Immature natural killer cell (primary cell): ENCODE measurements around the gene RMP24.
"Not testable (repeated sequence)": the region's sequence is repeated elsewhere in the genome, so short reads cannot be mapped to it uniquely, and the experiment has no call there.

Experiments
- DNase-seq, 3 donors: peaks; one replicate each; pipeline ENCODE4 v3.0.0; 2022; ENCODE audit warnings: mixed read lengths in 1 of 3
- H3K27ac Mint-ChIP-seq, 6 donors: one replicate each; pipeline ENCODE4 v1.8.0; 2020; ENCODE audit warnings: mixed read lengths in 6 of 6, mild to moderate bottlenecking in 5 of 6, inconsistent platforms in 4 of 6, moderate library complexity in 3 of 6
- H3K27me3 Mint-ChIP-seq, 3 donors: one replicate each; pipeline ENCODE4 v1.8.0; 2020 to 2021; ENCODE audit warnings: low read depth in 3 of 3, mild to moderate bottlenecking in 3 of 3, mixed read lengths in 3 of 3, moderate library complexity in 3 of 3, inconsistent platforms in 1 of 3
- H3K36me3 Mint-ChIP-seq, 3 donors: one replicate each; pipeline ENCODE4 v1.8.0; 2020; ENCODE audit warnings: mixed read lengths in 3 of 3, inconsistent platforms in 2 of 3, mild to moderate bottlenecking in 2 of 3
- H3K4me1 Mint-ChIP-seq, 2 donors: one replicate each; pipeline ENCODE4 v1.8.0; 2020; ENCODE audit warnings: inconsistent platforms in 2 of 2, mild to moderate bottlenecking in 2 of 2, mixed read lengths in 2 of 2, moderate library complexity in 1 of 2
- H3K4me3 Mint-ChIP-seq, 5 donors: one replicate each; pipeline ENCODE4 v1.8.0; 2020; ENCODE audit warnings: mild to moderate bottlenecking in 5 of 5, mixed read lengths in 5 of 5, inconsistent platforms in 3 of 5, moderate library complexity in 3 of 5
- H3K9me3 Mint-ChIP-seq, 6 donors: one replicate each; pipeline ENCODE4 v1.8.0; 2020; ENCODE audit warnings: mild to moderate bottlenecking in 6 of 6, mixed read lengths in 6 of 6, inconsistent platforms in 4 of 6, moderate library complexity in 3 of 6

Gene RMP24

DNA sequence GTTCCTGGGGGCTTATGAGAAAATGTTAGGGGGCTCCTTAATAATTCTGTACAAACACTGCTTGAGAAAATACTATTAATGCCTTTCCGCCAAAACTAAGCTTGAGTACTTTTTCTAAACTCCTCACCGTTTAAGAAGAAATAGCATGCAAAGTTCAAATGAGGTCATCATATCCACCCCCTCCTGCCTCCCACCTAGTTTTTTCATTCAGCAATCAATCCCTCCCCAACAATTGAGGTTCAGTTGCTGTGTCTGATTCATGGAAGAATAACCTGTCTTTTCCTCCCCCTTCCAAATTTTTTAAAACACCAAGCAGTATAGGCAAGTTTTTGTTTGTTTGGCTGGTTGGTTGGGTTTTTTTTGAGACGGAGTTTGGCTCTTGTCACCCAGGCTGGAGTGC lies 24.4 kb upstream of the RMP24 start:
- DNase-seq = no peak
- Mint-ChIP-seq H3K36me3 (no peaks in the 10 kb centered on the region), H3K4me3 (no peak overlapping the region), H3K27me3 (peaks cover 6 to 13% (median 10%) of the 10 kb centered on the region in 3 donors), H3K27ac (no peak overlapping the region), H3K9me3 (no peaks in the 10 kb centered on the region), H3K4me1 (peaks cover 5% of the 10 kb centered on the region in 2 donors)

DNA sequence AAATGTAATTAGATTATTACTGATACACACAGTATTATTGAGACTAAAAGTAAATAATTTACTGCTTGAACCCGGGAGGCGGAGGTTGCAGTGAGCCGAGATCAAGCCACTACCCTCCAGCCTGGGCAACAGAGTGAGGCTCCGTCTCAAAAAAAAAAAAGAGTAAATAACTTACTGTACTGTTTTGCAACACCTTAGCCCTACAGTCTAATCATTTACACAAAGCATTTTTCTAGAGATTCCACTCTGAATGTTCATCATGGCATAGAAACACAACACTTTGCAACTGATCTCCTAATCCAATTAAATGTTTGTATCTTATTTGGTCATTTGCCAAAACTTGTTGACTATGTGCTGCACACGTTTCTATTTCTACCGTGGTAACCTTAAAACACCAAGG lies 23.4 kb upstream of the RMP24 start:
- Mint-ChIP-seq H3K4me1 (peaks cover 5% of the 10 kb centered on the region in 2 donors), H3K9me3 (no peaks in the 10 kb centered on the region), H3K27me3 (peaks cover 6 to 13% (median 10%) of the 10 kb centered on the region in 3 donors), H3K27ac (no peak overlapping the region), H3K36me3 (no peaks in the 10 kb centered on the region), H3K4me3 (peak overlapping the region in 3 of 5 donors; percentile 21 to 40 (median 34))
- no peak for DNase-seq

- H3K27ac Mint-ChIP-seq = no peak overlapping the region
These were observed 22.4 kb upstream of the RMP24 start for GRCh38 chr18:35949903-35950627.

DNA sequence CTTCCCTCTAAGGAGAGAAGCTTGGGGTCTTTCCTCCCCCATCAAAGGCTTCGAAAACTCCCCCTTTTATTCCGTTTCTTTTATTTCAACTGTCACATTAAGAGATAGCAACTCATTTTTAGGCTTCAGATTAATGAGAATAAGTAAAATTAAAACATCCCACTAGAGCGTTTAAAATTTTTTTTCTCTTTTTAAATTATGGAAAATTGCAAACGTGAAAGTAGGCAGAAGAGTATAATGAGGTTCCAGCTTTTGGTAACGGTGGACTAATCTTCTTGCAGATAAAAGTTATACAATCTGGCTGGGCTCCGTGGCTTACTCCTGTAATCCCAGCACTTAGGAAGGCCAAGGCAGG lies 21.9 kb upstream of the RMP24 start:
- H3K4me1 Mint-ChIP-seq = peaks cover 5% of the 10 kb centered on the region in 2 donors
- no peak for DNase-seq
- peaks cover 6 to 13% (median 10%) of the 10 kb centered on the region in 3 donors for H3K27me3 Mint-ChIP-seq
- H3K27ac Mint-ChIP-seq = no peak overlapping the region
- H3K9me3 Mint-ChIP-seq = no peaks in the 10 kb centered on the region
- H3K4me3 Mint-ChIP-seq = peak overlapping the region; percentile 81 to 86 (median 83)
- H3K36me3 Mint-ChIP-seq = no peaks in the 10 kb centered on the region

More at GRCh38 chr18:35949903-35950627, 22.4 kb upstream of the RMP24 start:
- H3K4me1 Mint-ChIP-seq = peaks cover 5% of the 10 kb centered on the region in 2 donors
- H3K9me3 Mint-ChIP-seq = no peaks in the 10 kb centered on the region
- DNase-seq = peak; percentile 57 to 62 (median 59)
- H3K36me3 Mint-ChIP-seq = no peaks in the 10 kb centered on the region
- peaks cover 6 to 13% (median 10%) of the 10 kb centered on the region in 3 donors for H3K27me3 Mint-ChIP-seq
- peak overlapping the region; percentile 81 to 86 (median 83) for H3K4me3 Mint-ChIP-seq

- Mint-ChIP-seq H3K9me3 (peaks cover 0 to 2% (median 0%) of the 10 kb centered on the region in 6 donors), H3K4me3 (no peak overlapping the region), H3K27me3 (peaks cover 7 to 30% (median 13%) of the 10 kb centered on the region in 3 donors), H3K4me1 (peaks cover 5% of the 10 kb centered on the region in 2 donors), H3K36me3 (no peaks in the 10 kb centered on the region), H3K27ac (no peak overlapping the region)
- DNase-seq = no peak
These were observed 18.8 kb upstream of the RMP24 start for GRCh38 chr18:35953688-35954087.

DNA sequence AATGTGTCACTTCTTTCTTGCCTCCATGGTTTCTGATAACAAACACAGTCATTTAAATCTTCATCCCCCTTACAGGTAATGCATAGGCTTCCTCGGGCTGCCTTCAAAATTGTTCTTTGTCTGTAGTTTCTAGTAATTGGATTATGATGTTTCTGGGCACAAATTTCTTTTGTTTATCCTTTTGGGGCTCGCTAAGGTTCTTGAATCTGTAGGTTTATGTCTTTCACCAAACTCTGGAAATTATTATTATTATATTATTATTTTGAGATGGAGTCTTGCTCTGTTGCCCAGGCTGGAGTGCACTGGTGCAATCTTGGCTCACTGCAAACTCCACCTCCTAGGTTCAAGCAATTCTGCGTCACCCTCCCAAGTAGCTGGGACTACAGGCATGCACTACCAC lies 16.3 kb upstream of the RMP24 start:
- Mint-ChIP-seq H3K4me1 (no peaks in the 10 kb centered on the region), H3K27ac (no peak overlapping the region), H3K4me3 (no peak overlapping the region), H3K9me3 (peaks cover 0 to 2% (median 0%) of the 10 kb centered on the region in 6 donors), H3K36me3 (no peaks in the 10 kb centered on the region), H3K27me3 (peaks cover 7 to 25% (median 8%) of the 10 kb centered on the region in 3 donors)
- no peak for DNase-seq

DNA sequence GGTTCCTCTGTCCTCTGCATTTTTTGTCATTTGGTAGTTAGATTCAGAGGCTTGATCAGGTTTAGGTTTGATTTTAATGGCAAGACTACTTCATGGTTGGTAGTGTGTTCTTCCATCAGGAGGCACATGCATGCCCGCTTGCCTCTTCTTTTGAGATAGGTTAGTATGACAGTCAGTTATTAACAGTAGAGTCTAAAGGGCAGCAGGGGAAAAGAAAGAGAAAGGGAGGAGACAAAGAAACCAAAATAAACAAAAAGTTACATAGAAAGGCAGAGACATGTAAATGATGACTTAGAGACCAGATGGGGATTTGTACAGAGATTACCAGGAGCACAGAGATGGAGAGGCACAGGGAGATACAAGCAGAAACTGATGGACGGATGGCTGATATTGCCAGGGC lies 10.2 kb upstream of the RMP24 start:
- no peak for DNase-seq
- no peak overlapping the region for H3K27ac Mint-ChIP-seq
- H3K36me3 Mint-ChIP-seq = peaks cover 0 to 6% (median 0%) of the 10 kb centered on the region in 3 donors
- H3K4me1 Mint-ChIP-seq = no peaks in the 10 kb centered on the region
- H3K9me3 Mint-ChIP-seq = peaks cover 0 to 4% (median 0%) of the 10 kb centered on the region in 6 donors
- H3K27me3 Mint-ChIP-seq = peaks cover 7 to 9% (median 8%) of the 10 kb centered on the region in 3 donors
- H3K4me3 Mint-ChIP-seq = no peak overlapping the region

DNA sequence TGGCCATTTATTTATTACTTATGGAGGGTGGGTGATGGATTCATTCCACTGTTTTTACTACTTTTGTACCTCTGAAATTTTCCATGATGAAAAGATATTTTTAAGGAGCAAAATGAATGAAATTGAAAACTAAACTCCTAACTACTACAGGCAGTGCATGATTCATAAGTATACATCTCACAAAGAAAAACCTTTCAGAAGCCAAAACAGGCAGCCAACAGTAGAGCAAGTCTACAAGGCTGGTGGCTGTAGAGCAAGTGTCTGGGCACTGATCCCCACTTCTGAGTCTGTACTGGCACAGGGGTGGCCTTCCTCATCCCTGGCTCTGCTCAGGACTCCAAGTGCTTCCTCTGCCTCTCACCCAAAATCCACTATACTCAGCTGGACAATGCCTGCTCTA lies 8.2 kb upstream of the RMP24 start:
- peaks cover 0 to under 1% of the 10 kb centered on the region in 2 donors for H3K4me1 Mint-ChIP-seq
- no peak overlapping the region for H3K4me3 Mint-ChIP-seq
- H3K36me3 Mint-ChIP-seq = peaks cover 0 to 6% (median 0%) of the 10 kb centered on the region in 3 donors
- no peak for DNase-seq
- peaks cover 0 to 6% (median 1%) of the 10 kb centered on the region in 3 donors for H3K27me3 Mint-ChIP-seq
- no peak overlapping the region for H3K27ac Mint-ChIP-seq
- H3K9me3 Mint-ChIP-seq = peaks cover 0 to 2% (median 0%) of the 10 kb centered on the region in 6 donors

GRCh38 chr18:35967866-35968265 lies 4.6 kb upstream of the RMP24 start:
- not testable (repeated sequence) for H3K27ac Mint-ChIP-seq, H3K36me3 Mint-ChIP-seq, H3K9me3 Mint-ChIP-seq, DNase-seq, H3K4me3 Mint-ChIP-seq
- H3K27me3 Mint-ChIP-seq = peaks cover 6 to 14% (median 7%) of the 10 kb centered on the region in 3 donors
- peaks cover 20 to 27% of the 10 kb centered on the region in 2 donors for H3K4me1 Mint-ChIP-seq

DNA sequence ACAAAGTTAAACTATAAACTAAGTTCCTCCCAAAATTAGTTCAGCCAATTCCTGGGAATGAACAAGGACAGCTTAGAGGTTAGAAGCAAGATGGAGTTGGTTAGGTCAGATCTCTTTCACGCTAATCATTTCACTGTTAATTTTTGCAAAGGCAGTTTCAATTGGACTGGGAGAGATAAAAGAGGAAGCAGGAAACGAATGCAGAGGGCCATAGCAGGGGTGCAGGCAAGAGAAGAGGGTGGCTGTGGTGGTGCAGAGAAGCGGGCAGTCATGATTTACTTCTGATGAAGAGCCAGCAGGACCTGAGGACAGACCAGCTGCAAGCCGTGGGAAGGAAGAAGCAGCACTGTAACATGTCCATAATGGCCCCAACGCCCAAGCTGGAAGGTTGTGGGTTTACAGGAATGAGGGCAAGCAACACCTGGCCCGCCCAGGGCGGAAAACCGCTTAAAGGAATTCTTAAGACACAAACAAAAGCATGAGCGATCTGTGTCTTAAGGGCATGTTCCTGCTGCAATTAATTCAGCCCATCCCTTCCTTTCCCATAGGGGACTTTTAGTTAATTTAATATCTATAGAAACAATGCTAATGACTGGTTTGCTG lies 4.1 kb upstream of the RMP24 start:
- DNase-seq = no peak
- peaks cover 25 to 32% of the 10 kb centered on the region in 2 donors for H3K4me1 Mint-ChIP-seq
- H3K4me3 Mint-ChIP-seq = no peak overlapping the region
- H3K27me3 Mint-ChIP-seq = peaks cover 6 to 19% (median 7%) of the 10 kb centered on the region in 3 donors
- H3K36me3 Mint-ChIP-seq = peaks cover 0 to 6% (median 0%) of the 10 kb centered on the region in 3 donors
- H3K9me3 Mint-ChIP-seq = peaks cover 0 to 2% (median 0%) of the 10 kb centered on the region in 6 donors
- peak overlapping the region in 1 of 6 donors; percentile 48 for H3K27ac Mint-ChIP-seq

GRCh38 chr18:35969676-35970075 lies 2.8 kb upstream of the RMP24 start:
- Mint-ChIP-seq H3K9me3 (peaks cover 0 to 2% (median 0%) of the 10 kb centered on the region in 6 donors), H3K36me3 (peaks cover 0 to 6% (median 0%) of the 10 kb centered on the region in 3 donors), H3K4me3 (peak overlapping the region in 4 of 5 donors; percentile 23 to 91 (median 50)), H3K27ac (peak overlapping the region; percentile 14 to 89 (median 55)), H3K4me1 (peaks cover 34 to 44% of the 10 kb centered on the region in 2 donors), H3K27me3 (peaks cover 6 to 19% (median 7%) of the 10 kb centered on the region in 3 donors)
- no peak for DNase-seq

- Mint-ChIP-seq H3K9me3 (no peaks in the 10 kb centered on the region), H3K27me3 (peaks cover 6 to 17% (median 7%) of the 10 kb centered on the region in 3 donors), H3K27ac (peak overlapping the region; percentile 88 to 98 (median 93)), H3K4me3 (peak overlapping the region; percentile 89 to 99 (median 96)), H3K4me1 (peaks cover 39 to 56% of the 10 kb centered on the region in 2 donors), H3K36me3 (peaks cover 4 to 10% (median 10%) of the 10 kb centered on the region in 3 donors)
- DNase-seq = peak in 1 of 3 donors; percentile 11
These were observed 750 bp upstream of the RMP24 start for GRCh38 chr18:35971661-35972196.

DNA sequence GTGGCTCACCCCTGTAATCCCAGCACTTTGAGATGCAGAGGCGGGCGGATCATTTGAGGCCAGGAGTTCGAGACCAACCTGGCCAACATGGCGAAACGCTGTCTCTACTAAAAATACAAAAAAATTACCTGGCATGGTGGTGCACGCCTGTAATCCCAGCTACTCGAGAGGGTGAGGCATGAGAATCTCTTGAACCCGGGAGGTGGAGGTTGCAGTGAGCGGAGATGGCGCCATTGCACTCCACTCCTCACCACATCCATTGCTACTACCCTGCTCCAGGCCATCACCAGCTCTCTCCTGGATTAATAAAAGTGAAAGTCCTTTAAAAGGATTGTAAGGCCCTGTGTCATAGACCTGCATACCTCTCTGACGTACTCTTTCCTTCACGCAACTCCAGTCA lies 1.2 kb downstream of the RMP24 start:
- H3K4me1 Mint-ChIP-seq = peaks cover 39 to 66% of the 10 kb centered on the region in 2 donors
- H3K27ac Mint-ChIP-seq = peak overlapping the region; percentile 88 to 98 (median 92)
- H3K36me3 Mint-ChIP-seq = peaks cover 12 to 26% (median 25%) of the 10 kb centered on the region in 3 donors
- H3K4me3 Mint-ChIP-seq = peak overlapping the region; percentile 89 to 99 (median 96)
- DNase-seq = no peak
- H3K9me3 Mint-ChIP-seq = no peaks in the 10 kb centered on the region
- H3K27me3 Mint-ChIP-seq = peaks cover 6 to 17% (median 6%) of the 10 kb centered on the region in 3 donors

- H3K4me1 Mint-ChIP-seq = peaks cover 39 to 66% of the 10 kb centered on the region in 2 donors
- no peak for DNase-seq
- peaks cover 12 to 28% (median 27%) of the 10 kb centered on the region in 3 donors for H3K36me3 Mint-ChIP-seq
- peak overlapping the region; percentile 89 to 99 (median 96) for H3K4me3 Mint-ChIP-seq
- no peaks in the 10 kb centered on the region for H3K9me3 Mint-ChIP-seq
- H3K27me3 Mint-ChIP-seq = peaks cover 6 to 17% (median 6%) of the 10 kb centered on the region in 3 donors
- peak overlapping the region; percentile 71 to 92 (median 90) for H3K27ac Mint-ChIP-seq
These were observed 1.7 kb downstream of the RMP24 start for GRCh38 chr18:35974181-35974580.
